GM18868 (cell line): ENCODE data around the gene TMEM31.
"Not testable (repeated sequence)": the region's sequence is repeated elsewhere in the genome, so short reads cannot be mapped to it uniquely, and the experiment has no call there.

Source experiments
- ATAC-seq: cut with Tn5 transposase; IDR thresholded peaks from one replicate; pipeline ENCODE4 v1.9.1; 2021; ENCODE audit warnings: mild to moderate bottlenecking, moderate library complexity; ENCODE audit not compliant: unreplicated experiment

Gene TMEM31

GRCh38 chrX:103722505-103722904, 11.8 kb downstream of the TMEM31 start:
- ATAC-seq: no peak

GRCh38 chrX:103726477-103726876, 15.8 kb downstream of the TMEM31 start:
- ATAC-seq: no peak

DNA sequence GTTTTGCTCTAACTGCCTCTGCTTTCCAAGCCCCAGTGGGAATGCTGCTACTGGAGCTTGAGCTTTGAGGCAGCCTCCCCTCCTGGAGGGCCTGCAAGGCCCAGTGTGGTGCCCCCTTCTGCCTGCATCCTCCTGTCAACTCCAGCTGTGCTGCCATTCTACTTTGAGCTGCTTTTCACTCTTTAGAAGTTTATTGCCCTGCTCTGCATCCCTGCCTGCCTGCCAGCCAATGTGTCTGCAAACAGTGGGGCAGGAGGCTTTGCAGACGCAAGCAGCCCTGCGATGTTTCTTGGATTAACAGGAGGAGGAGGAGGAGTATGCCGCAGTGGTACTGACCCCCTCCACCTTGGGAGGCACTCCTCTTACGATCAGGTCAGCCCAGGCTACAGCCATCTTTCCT, 16.4 kb downstream of the TMEM31 start:
- ATAC-seq: no peak

- no peak for ATAC-seq
These were observed 18.3 kb downstream of the TMEM31 start for GRCh38 chrX:103729015-103729414.

GRCh38 chrX:103730147-103730795, 19.6 kb downstream of the TMEM31 start:
- ATAC-seq: no peak

- ATAC-seq: no peak
These were observed 20.2 kb downstream of the TMEM31 start for GRCh38 chrX:103730796-103731493.

- no peak for ATAC-seq
These were observed 22.3 kb downstream of the TMEM31 start for GRCh38 chrX:103733017-103733416.

GRCh38 chrX:103734125-103734760, 23.5 kb downstream of the TMEM31 start:
- no peak for ATAC-seq

DNA sequence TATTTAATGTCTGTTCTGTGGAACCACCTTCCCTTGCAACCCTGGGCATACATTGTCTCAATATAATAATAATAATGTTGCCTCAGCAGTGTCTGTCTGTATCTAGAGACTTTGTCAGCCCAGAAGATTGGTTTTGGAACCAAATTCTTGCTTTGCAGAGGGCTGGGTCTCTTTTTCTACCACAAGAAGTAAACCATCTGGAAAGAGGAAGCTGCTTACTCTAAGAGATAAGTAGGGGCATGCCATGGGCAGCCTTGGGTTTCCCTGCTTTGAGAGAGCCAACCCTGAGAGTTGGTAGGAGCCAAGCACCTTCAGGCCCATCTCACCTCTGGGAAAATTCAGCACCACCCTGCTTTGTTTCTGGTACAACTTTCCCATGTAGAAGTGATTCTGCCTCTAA, 27.0 kb downstream of the TMEM31 start:
- no peak for ATAC-seq

- ATAC-seq: no peak
These were observed 28.7 kb downstream of the TMEM31 start for GRCh38 chrX:103739421-103739820.

DNA sequence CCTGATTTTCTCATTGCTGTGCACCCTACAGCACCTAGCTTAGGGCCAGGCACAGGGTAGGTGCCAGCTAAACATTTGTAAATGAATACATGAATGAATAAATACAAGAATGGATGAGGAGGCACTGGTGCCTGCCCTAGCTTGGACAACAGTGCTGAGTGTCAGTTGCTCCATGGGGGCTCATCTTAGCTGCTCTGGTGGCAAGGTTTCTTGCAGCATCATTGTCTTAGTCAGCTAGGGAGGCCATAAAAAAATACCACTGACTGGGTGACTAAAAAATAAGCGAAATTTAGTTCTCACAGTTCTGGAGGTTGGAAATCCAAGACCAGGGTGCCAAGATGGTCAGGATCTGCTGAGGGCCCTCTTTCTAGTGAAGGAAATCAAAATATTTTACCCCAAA, 31.2 kb downstream of the TMEM31 start:
- ATAC-seq: no peak

DNA sequence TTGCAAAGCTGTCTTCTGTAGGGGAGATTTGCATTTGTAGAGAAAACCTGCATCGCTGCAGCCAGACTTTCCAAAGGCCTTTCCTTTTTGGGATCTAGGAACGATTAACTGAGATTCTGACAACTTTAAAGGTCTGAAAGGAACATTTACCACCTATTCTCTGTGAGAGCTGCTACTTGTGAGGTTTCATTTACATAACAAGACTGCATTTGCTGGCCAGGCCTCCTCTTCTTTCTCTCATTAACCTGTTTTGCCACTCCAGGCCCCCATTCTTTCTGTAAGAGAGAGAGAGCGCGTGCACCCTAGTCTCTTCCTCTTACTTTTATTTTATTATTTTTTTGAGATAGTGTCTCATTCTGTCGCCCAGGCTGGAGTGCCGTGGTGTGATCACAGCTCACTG, 31.6 kb downstream of the TMEM31 start:
- no peak for ATAC-seq

DNA sequence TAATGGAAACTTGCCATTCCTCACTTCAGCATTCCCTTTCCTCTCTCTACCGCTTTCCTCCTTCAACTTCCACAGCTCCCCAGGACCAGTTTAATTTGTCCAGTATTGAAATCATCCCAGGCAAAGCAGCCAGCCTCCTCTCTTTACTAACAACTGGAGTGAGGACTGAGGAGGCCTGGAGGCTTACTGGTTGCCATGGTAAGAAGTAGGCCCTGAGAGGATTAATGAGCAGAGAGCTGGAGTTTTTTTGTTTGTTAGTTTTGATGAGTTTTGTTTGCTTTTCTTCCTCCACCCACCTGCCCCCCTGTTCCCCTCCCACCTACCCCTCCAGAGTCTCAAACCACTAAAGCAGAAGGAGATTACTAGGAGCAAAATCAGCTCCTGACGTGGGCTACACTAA, 36.5 kb downstream of the TMEM31 start:
- no peak for ATAC-seq

- ATAC-seq: no peak
These were observed 43.7 kb downstream of the TMEM31 start for GRCh38 chrX:103754401-103754800.

DNA sequence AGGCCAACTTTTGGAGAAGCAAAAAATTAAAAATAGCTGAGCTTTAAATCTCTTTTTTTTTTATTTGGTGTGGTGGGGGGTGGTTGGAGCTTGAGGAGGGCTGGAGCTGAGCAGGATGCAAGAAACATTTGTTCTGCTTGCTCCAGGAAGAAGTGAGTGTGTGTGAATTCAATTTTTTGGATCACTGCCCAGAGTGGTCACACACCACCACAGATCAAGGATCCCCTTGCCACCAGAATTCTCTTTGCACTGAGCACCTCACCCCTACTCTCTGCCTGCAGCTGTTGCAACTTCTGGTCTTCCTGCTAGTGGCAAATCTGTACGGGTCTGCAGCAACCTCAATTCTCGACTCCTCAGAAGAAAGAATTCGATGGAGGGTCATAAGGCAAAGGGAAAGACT, 46.0 kb downstream of the TMEM31 start:
- no peak for ATAC-seq

GRCh38 chrX:103758555-103758954, 47.8 kb downstream of the TMEM31 start:
- no peak for ATAC-seq

- ATAC-seq: not testable (repeated sequence)
These were observed 52.8 kb downstream of the TMEM31 start for GRCh38 chrX:103763541-103763940.
